GM21447 (cell line): Measurements from ENCODE around the gene BCO2.

ENCODE experiments used
- ATAC-seq: cut with Tn5 transposase; IDR thresholded peaks from one replicate; pipeline ENCODE4 v1.9.1; 2021; ENCODE audit not compliant: unreplicated experiment

Gene BCO2

GRCh38 chr11:112247201-112247600, 71.9 kb downstream of the BCO2 start:
- ATAC-seq = no peak

GRCh38 chr11:112248201-112248600, 72.9 kb downstream of the BCO2 start:
- no peak for ATAC-seq

DNA sequence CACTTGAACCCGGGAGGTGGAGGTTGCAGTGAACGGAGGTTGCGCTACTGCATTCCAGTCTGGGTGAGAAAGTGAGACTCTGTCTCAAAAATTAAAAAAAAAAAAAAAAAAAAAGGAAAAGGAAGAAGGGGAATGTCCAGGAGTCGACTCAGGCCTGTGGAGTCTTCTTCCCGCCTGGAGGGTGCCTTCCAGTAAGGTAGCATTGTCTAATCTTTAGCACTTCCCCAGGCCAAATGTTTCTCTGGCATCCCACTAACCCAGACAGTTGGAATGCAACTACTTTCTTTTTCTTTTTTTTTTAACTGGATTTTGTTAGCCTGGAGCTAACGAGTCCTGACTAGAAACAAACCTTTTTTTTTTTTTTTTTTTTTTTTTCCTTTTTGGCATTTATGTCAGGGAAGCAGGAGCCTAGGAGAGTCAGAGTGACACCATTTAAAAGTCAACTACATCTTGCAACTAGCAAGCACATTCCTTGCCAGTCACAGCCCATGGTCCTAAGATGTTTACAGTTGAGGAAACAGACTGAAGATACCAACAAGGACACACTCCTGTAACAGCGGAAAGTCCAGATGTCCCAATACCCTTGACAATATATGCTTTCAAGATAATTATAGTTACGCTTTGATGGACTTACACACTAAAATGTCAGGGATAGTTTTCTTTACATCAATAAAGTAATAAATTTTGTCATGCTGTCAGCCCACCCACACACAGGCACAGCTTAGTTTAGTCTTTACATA, 74.7 kb downstream of the BCO2 start:
- no peak for ATAC-seq

DNA sequence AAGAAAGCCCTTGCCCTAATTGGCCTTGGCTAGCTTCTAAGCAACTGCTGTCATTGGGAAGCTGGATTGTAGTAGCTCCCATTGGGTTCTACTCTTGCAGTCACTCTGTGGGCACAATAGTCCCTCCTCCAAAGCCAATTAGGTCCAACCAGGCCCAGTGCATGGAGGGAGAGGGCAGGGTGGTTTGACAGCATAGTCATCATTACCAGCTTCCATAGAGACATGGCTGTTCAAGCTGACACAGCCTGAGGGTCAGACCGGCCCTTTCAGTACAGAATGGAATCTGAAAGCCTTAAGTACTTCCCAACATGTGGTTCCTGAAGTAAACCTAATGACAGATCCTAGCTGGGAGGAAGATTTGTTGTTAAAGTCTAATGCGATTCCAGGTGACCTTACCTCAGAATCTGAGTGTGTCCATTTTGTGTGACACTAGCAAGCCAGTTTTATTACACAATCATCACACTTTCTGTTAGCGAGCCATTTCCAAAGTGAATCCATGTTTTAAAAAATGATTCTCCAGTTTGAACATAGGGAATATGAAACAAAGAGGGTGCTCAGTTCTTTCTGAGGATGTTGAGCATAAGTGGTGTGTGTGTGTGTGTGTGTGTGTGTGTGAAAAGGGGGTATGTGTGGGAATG, 78.4 kb downstream of the BCO2 start:
- ATAC-seq = no peak

DNA sequence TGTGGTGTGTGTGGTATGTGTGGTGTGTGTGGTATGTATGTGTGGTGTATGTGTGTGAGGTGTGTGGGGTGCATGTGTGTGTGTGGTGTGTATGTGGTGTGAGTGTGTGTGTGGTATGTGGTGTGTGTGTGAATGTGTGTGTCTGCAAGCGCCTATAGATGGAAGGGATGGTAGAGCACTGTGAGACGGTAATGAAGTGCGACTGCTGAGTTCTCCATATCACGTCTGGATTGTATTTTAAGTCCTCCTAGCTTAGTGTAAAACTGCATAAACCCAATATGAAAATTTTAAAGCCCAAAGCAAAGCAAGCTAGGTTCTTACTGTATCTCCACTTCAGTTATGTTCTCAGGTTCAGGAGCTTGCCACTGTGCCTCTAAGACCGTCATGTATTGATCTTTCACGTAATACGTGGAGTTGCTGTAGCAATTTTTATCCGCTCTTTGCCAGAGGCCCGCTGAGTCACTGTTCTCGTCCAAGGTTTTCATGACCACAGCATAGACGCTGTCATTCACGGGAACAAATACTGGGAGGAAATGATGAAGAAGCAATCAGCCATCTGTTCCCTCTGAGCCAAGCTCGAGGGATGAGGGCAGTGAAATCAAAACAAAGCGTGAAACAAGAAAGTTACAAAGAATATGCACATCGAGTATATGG, 79.9 kb downstream of the BCO2 start:
- ATAC-seq = no peak

DNA sequence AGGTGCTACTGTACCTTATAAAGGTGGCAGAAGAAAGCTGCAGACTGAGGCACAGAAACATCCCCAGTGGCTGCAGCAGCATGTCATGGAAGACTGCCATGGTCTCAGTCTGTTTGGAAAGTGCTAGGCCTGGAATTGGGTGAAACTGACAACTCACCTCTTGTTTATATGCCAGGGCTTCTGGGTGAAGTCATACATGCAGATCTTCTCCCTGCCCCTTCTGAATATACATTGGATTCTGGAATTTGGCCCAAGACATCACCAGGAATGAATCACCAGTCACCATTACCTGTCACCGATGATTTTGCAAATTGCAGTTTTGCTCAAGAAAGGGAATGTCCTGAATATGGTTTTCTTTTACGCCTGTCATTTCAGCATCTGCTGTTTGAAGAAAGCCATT, 85.2 kb downstream of the BCO2 start, which contains the start of gene PLET1:
TSS of gene PLET1 (minus strand) at position 371 of the 400 bp plus-strand sequence. CDS start at position 100, 271 bp downstream.
- no peak for ATAC-seq

DNA sequence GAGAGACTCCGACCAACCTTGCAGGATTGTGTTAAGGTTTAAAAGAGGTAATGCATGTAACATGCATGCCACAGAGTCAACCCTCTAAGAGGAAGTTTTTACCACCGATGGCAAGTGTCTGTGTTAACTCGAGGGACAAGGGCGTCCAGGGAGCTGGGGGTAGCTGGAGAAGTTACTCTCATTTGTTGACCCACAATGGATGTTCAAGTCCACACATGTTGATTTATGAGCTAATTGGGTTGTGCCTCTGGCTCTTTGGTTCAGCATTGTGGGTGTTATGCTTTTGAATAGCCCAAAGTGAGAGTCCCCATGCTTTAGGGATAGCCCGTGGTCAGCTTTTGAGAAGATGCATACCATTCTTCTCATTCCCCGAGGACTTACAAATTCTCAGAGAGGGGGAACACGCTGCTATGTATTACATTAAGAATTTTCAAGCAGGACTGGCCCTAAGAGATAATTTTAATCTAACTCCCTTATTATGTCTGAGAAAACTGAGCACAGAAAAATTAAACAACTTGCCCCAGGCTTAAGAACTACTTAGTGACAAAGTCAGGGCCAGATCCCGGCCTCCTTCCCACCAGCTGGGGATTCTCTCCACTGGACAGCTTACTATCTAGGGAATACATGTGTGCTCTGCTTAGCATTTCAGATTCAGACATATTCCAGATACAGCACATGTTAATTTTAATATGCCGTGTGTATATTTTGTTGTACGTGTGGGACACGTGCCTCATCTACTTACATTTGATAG, 90.5 kb downstream of the BCO2 start:
- no peak for ATAC-seq

DNA sequence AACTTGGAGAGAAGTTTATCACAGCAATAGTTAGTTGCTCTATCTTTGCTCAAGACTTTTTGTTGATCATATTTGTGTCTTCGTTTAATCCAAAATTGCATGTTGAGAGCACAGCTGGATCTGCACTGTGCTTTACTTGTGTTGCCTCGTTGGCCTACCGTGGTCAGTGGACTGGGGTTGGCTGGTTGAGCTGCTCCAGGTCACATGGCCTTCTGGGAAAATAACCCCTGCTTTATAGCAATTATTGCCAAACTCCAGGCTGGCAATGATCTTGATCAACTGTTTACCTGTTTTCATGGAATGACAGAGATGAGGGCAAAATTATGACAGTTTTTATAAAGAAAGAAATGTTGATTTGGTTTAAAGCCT, 91.1 kb downstream of the BCO2 start:
- ATAC-seq = no peak

DNA sequence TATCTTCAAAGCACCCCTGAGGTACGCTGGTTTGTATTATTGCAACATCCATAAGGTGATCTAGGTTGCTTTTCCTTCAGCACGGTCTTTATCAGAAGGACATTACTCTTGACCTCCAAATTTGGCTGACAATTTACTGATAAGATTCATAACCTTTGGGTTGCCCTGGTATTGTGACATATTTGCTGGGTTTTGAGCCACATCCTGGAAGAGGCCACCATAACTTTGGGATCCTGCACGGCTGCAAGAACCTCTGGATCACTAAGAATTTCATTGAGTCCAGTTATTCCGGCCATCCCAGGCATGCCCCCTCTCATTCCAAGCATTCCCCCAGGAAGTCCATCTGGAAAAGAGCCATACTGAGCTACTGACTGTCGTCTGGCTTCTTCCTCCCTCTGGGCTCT, 91.9 kb downstream of the BCO2 start:
- ATAC-seq = no peak

DNA sequence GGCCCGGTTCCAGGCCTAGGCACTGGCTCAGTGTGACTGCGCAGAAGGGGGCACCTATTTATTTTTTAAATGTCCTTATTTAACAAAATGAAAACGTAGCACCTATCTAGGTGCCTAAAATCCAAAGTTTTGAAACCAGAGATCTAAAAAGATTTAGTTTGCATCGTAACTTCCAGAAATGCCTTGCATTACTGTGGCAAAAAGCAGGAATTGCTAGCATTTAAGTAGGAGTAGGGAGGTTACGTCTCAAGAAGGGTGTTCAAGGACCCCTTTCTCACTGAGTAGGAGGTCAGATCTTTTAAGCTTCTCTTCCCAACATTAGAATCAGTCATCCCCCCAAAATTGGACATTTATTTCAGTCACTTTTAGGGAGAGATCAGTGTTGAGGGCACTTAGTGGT, 93.1 kb downstream of the BCO2 start:
- no peak for ATAC-seq
